ENCODE results near the gene ARHGEF18.

- no peak for TF ChIP-seq CTCF (IDR thresholded peaks at IDR 0.05)
- no peak for TF ChIP-seq EP300 (IDR thresholded peaks at IDR 0.05)
These were observed 11.2 kb upstream of the ARHGEF18 start for GRCh38 chr19:7337380-7338194.

All from upper lobe of left lung (tissue), 4 donors.